ENCODE results near the gene BCL2A1. TPM values are rescaled to one million over a fixed set of nuclear protein-coding genes. Genes with fewer than 3 reads are reported as not detected.
A peak's percentile ranks its signal among the peaks of the same experiment; 100 is the strongest.

Gene BCL2A1
- total RNA-seq, 2 experiments from 2014 or later, result 2.2 to 2.3 TPM

DNA sequence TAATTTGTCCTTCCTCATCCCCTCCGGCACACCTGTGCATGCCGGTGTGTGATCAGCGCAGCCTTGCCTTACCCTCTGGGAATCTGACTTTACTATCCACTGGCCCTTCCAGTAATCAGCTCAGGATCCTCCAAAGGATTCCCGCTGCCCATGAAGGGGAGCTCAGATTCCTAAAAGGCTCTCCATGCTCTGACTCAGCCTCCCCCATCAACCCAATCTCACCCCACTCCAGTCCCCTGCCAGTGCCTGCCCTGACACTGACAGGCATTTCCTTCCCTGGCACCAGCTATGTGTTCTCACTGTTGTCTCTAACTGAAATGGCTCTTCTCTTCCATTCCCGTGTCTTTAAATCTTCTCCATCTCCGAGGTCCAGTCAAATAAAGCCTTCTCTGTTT is 7.3 kb upstream of the BCL2A1 start:
- POLR2A ChIA-PET, result interaction anchor here (0.9 to 2.4 kb wide), 8 partner anchors 9 to 179 kb away, joined by 3 to 13 read pairs (median 4); no protein-coding TSS in a partner anchor
- CTCF ChIA-PET (ENCODE audit: unreplicated experiment), result interaction anchor here (0.6 kb wide), 1 partner anchor 174 kb away, joined by 5 read pairs; no protein-coding TSS in a partner anchor
- Histone ChIP-seq H2AFZ (ENCODE audit: low read length) (peak overlapping the region; percentile 95), H3K36me3 (ENCODE audit: insufficient read depth, low read length) (no peaks in the 10 kb centered on the region), H3K4me1 (ENCODE audit: insufficient read depth, low read length, poor library complexity, severe bottlenecking) (peaks cover 35% of the 10 kb centered on the region), H3K4me3 (ENCODE audit: low read depth, low read length, poor library complexity, severe bottlenecking) (no peak overlapping the region), H3K79me2 (ENCODE audit: insufficient read depth, low read depth, low read length) (no peaks in the 10 kb centered on the region), H3K9me2 (ENCODE audit: insufficient read depth, low read length) (no peaks in the 10 kb centered on the region), H3K27ac (ENCODE audit: low read depth, low read length, poor library complexity, severe bottlenecking) (peak overlapping the region; percentile 33), H3K4me2 (ENCODE audit: low read length) (peak overlapping the region; percentile 43), H4K20me1 (ENCODE audit: insufficient read depth, low read length) (no peaks in the 10 kb centered on the region), H3K9me3 (ENCODE audit: low read length) (no peaks in the 10 kb centered on the region)
- TF ChIP-seq EZH2phosphoT487 (IDR thresholded peaks at IDR 0.05; ENCODE audit: borderline replicate concordance, low read depth, low read length), result no peak
- TF ChIP-seq, protein P1, sequence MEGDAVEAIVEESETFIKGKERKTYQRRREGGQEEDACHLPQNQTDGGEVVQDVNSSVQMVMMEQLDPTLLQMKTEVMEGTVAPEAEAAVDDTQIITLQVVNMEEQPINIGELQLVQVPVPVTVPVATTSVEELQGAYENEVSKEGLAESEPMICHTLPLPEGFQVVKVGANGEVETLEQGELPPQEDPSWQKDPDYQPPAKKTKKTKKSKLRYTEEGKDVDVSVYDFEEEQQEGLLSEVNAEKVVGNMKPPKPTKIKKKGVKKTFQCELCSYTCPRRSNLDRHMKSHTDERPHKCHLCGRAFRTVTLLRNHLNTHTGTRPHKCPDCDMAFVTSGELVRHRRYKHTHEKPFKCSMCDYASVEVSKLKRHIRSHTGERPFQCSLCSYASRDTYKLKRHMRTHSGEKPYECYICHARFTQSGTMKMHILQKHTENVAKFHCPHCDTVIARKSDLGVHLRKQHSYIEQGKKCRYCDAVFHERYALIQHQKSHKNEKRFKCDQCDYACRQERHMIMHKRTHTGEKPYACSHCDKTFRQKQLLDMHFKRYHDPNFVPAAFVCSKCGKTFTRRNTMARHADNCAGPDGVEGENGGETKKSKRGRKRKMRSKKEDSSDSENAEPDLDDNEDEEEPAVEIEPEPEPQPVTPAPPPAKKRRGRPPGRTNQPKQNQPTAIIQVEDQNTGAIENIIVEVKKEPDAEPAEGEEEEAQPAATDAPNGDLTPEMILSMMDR (conservative IDR thresholded peaks at IDR 0.05; ENCODE audit: low read length), result no peak
- no peak for DNase-seq (ENCODE audit: low spot score)
- intact Hi-C loops (cut with micrococcal nuclease; ENCODE audit: unreplicated experiment), result loop anchor here (5.0 kb wide), 1 partner anchor 56 kb away; no protein-coding TSS in a partner anchor
- no TSS peak for BruUV-seq (replicated peaks)

DNA sequence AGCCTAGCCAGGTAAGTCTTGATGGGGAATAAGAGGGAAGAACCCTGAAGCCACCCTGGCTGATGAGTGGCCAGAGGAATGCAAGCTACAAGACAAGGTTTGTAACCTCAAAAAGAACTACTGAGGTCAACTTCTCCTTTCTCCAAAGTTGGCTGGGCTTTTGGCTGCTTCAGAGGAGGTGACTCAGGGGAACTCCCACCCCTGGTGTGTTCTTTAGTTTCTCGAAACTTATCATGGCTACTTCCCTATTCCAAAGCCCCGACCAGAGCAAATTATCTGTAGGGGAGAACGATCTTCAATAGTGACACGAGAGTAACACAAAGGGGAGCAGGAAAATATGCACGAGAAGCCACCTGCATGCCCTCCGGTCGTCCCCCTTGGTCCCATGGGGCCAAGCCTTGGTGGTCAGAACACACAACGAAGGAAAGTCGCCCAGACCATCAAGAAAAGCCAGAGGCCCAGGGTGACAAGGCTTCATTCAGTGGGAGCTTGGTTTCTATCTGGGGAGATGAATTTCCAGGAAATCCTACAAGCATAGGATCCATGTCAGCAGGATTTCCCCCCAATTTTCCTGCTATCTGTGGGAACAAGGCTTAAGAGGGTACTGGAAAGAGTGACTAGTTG is 6.5 kb upstream of the BCL2A1 start:
- H3K4me3 ChIP-seq (ENCODE audit: low read depth, low read length, poor library complexity, severe bottlenecking), result no peak overlapping the region
- TF ChIP-seq, protein P1 (conservative IDR thresholded peaks at IDR 0.05; ENCODE audit: low read length), result no peak
- TF ChIP-seq EZH2phosphoT487 (IDR thresholded peaks at IDR 0.05; ENCODE audit: borderline replicate concordance, low read depth, low read length), result no peak
- POLR2A ChIA-PET, result interaction anchor here (0.7 to 2.4 kb wide), 6 partner anchors 9 to 180 kb away, joined by 3 to 13 read pairs (median 4); no protein-coding TSS in a partner anchor
- BruUV-seq (replicated peaks), result no TSS peak
- CTCF ChIA-PET (ENCODE audit: unreplicated experiment), result interaction anchor here (0.6 to 0.9 kb wide), 2 partner anchors 174 to 177 kb away, joined by 3 to 5 read pairs; no protein-coding TSS in a partner anchor
- no peaks in the 10 kb centered on the region for H3K36me3 ChIP-seq (ENCODE audit: insufficient read depth, low read length)
- no peak overlapping the region for H3K27ac ChIP-seq (ENCODE audit: low read depth, low read length, poor library complexity, severe bottlenecking)
- peaks cover 38% of the 10 kb centered on the region for H3K4me1 ChIP-seq (ENCODE audit: insufficient read depth, low read length, poor library complexity, severe bottlenecking)
- peak; percentile 50 for DNase-seq (ENCODE audit: low spot score)
- peak overlapping the region; percentile 31; the same call in 1 of the 2 replicates for H2AFZ ChIP-seq (ENCODE audit: low read length)
- H4K20me1 ChIP-seq (ENCODE audit: insufficient read depth, low read length), result no peaks in the 10 kb centered on the region
- H3K79me2 ChIP-seq (ENCODE audit: insufficient read depth, low read depth, low read length), result no peaks in the 10 kb centered on the region
- intact Hi-C loops (cut with micrococcal nuclease; ENCODE audit: unreplicated experiment), result loop anchor here (5.0 kb wide), 1 partner anchor 55 kb away; no protein-coding TSS in a partner anchor
- no peaks in the 10 kb centered on the region for H3K9me3 ChIP-seq (ENCODE audit: low read length)
- H3K4me2 ChIP-seq (ENCODE audit: low read length), result peak overlapping the region; percentile 10; the same call in 1 of the 2 replicates
- H3K9me2 ChIP-seq (ENCODE audit: insufficient read depth, low read length), result no peaks in the 10 kb centered on the region
